Lower leg skin (tissue), 3 donors: ENCODE measurements around the gene FMC1.

Experiments
- CTCF ChIP-seq, 3 donors: fragments of 450-650 bp; IDR thresholded peaks; one replicate each; pipeline ENCODE4 v1.5.1; 2016; ENCODE audit warnings: antibody characterized with exemption in 3 of 3, mild to moderate bottlenecking in 3 of 3, moderate library complexity in 2 of 3
- POLR2A ChIP-seq, 2 donors: fragments of 450-650 bp; IDR thresholded peaks; one replicate each; pipeline ENCODE4 v1.6.1; 2016 to 2017; ENCODE audit warnings: antibody characterized with exemption in 2 of 2, mild to moderate bottlenecking in 1 of 2, moderate library complexity in 1 of 2

- TF ChIP-seq POLR2A (IDR thresholded peaks at IDR 0.05) (no peak), CTCF (IDR thresholded peaks at IDR 0.05) (no peak)
These were observed 6.6 kb upstream of the FMC1 start for GRCh38 chr7:139334399-139335150.
